Ishikawa (cell line): ENCODE data around the gene PTP4A2.

Experiments used
- CEBPB ChIP-seq: IDR thresholded peaks from 2 replicates; pipeline ENCODE4 v1.6.1; 2012
- CREB1 ChIP-seq: IDR thresholded peaks from 2 replicates; pipeline ENCODE4 v1.6.1; 2012; ENCODE audit warnings: low read depth
- EGR1 ChIP-seq: IDR thresholded peaks from 2 replicates; pipeline ENCODE4 v1.6.1; 2012
- EP300 ChIP-seq: IDR thresholded peaks from 2 replicates; pipeline ENCODE4 v1.6.1; 2012; ENCODE audit warnings: borderline replicate concordance
- FOXM1 ChIP-seq: IDR thresholded peaks from 2 replicates; pipeline ENCODE4 v1.6.1; 2012; ENCODE audit warnings: low read depth, borderline replicate concordance
- NFIC ChIP-seq: IDR thresholded peaks from 2 replicates; pipeline ENCODE4 v1.6.1; 2012
- RAD21 ChIP-seq: IDR thresholded peaks from 2 replicates; pipeline ENCODE4 v1.6.1; 2012; ENCODE audit warnings: low read depth
- TAF1 ChIP-seq: IDR thresholded peaks from 2 replicates; pipeline ENCODE4 v1.6.1; 2012; ENCODE audit warnings: low read depth, mild to moderate bottlenecking
- TCF12 ChIP-seq: IDR thresholded peaks from 2 replicates; pipeline ENCODE4 v1.6.1; 2012; ENCODE audit warnings: low read depth
- TEAD4 ChIP-seq: IDR thresholded peaks from 2 replicates; pipeline ENCODE4 v1.6.1; 2012
- YY1 ChIP-seq: IDR thresholded peaks from 2 replicates; pipeline ENCODE4 v1.6.1; 2012; ENCODE audit warnings: low read depth
- ZBTB7A ChIP-seq: IDR thresholded peaks from 2 replicates; pipeline ENCODE4 v1.6.1; 2012; ENCODE audit warnings: low read depth
- TF ChIP-seq, protein P1 (sequence below): IDR thresholded peaks from 2 replicates; pipeline ENCODE4 v1.6.1; 2012
- TF ChIP-seq, protein P2 (sequence below): IDR thresholded peaks from 2 replicates; pipeline ENCODE4 v1.6.1; 2012; ENCODE audit warnings: low read depth, mild to moderate bottlenecking
- TF ChIP-seq, protein P3 (sequence below): IDR thresholded peaks from 2 replicates; pipeline ENCODE4 v1.6.1; 2012

Gene PTP4A2

DNA sequence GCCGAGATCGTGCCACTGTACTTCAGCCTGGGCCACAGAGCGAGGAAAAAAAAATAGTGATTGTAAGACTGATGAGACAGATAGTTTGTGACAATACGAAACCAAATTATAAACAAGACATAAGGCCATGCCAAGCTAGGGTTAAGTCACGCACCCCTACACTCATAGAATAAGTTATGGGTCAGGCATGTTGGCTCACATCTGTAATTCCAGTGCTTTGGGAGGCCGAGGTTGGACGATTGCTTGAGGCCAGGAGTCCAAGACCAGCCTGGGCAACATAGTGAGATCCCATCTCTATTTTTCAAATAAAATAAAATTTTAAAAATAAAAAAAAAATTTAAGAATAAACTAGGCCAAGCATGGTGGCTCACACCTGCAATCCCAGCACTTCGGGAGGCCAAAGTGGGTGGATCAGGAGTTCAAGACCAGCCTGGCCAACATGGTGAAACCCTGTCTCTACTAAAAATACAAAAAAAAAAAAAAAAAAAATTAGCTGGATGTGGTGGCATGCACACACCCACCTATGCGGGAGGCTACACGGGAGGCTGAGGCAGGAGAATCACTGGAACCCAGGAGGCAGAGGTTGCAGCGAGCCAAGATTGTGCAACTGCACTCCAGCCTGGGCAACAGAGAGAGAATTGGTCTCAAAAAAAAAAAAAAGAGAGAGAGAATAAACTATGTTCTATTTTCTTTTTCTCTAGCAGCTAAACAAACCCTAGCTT, 72.3 kb downstream of the PTP4A2 start:
- TF ChIP-seq CREB1 (no peak), EGR1 (no peak), YY1 (no peak), ZBTB7A (no peak), TEAD4 (no peak), RAD21 (no peak), NFIC (no peak), FOXM1 (no peak), TAF1 (no peak), EP300 (no peak), CEBPB (no peak), TCF12 (no peak)
- TF ChIP-seq, protein P1, sequence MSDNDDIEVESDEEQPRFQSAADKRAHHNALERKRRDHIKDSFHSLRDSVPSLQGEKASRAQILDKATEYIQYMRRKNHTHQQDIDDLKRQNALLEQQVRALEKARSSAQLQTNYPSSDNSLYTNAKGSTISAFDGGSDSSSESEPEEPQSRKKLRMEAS = no peak
- TF ChIP-seq, protein P2, sequence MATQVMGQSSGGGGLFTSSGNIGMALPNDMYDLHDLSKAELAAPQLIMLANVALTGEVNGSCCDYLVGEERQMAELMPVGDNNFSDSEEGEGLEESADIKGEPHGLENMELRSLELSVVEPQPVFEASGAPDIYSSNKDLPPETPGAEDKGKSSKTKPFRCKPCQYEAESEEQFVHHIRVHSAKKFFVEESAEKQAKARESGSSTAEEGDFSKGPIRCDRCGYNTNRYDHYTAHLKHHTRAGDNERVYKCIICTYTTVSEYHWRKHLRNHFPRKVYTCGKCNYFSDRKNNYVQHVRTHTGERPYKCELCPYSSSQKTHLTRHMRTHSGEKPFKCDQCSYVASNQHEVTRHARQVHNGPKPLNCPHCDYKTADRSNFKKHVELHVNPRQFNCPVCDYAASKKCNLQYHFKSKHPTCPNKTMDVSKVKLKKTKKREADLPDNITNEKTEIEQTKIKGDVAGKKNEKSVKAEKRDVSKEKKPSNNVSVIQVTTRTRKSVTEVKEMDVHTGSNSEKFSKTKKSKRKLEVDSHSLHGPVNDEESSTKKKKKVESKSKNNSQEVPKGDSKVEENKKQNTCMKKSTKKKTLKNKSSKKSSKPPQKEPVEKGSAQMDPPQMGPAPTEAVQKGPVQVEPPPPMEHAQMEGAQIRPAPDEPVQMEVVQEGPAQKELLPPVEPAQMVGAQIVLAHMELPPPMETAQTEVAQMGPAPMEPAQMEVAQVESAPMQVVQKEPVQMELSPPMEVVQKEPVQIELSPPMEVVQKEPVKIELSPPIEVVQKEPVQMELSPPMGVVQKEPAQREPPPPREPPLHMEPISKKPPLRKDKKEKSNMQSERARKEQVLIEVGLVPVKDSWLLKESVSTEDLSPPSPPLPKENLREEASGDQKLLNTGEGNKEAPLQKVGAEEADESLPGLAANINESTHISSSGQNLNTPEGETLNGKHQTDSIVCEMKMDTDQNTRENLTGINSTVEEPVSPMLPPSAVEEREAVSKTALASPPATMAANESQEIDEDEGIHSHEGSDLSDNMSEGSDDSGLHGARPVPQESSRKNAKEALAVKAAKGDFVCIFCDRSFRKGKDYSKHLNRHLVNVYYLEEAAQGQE = no peak
- TF ChIP-seq, protein P3, sequence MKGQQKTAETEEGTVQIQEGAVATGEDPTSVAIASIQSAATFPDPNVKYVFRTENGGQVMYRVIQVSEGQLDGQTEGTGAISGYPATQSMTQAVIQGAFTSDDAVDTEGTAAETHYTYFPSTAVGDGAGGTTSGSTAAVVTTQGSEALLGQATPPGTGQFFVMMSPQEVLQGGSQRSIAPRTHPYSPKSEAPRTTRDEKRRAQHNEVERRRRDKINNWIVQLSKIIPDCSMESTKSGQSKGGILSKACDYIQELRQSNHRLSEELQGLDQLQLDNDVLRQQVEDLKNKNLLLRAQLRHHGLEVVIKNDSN = no peak

DNA sequence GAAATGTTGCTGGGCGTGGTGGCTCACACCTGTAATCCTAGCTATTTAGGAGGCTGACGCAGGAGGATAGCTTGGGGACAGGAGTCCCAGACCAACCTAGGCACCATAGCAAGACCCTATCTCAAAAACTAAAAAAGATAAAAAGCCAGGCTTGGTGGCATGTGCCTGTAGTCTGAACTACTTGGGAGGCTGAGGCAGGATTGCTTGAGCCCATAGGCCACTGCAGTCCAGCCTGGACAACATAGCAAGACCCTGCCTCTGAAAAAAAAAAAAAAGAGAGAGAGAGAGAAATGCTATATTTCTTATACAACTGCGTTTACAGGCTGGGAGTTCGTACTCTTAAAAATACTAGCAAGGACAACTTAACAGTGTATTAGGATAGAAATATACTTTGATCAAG, 76.1 kb downstream of the PTP4A2 start:
- TF ChIP-seq TAF1 = no peak

GRCh38 chr1:31861346-31861745, 76.8 kb downstream of the PTP4A2 start:
- TF ChIP-seq, protein P2 = no peak
- TF ChIP-seq CREB1 (no peak), TAF1 (no peak), FOXM1 (no peak), YY1 (no peak), EGR1 (no peak), TCF12 (no peak), RAD21 (no peak), EP300 (no peak), TEAD4 (no peak), CEBPB (no peak), NFIC (no peak), ZBTB7A (no peak)
- TF ChIP-seq, protein P3 = no peak
- TF ChIP-seq, protein P1 = no peak

GRCh38 chr1:31860581-31860980, 77.6 kb downstream of the PTP4A2 start:
- no peak for TF ChIP-seq YY1
- TF ChIP-seq TAF1 = no peak
- TF ChIP-seq ZBTB7A = no peak
- TF ChIP-seq RAD21 = no peak
- no peak for TF ChIP-seq CREB1
- no peak for TF ChIP-seq NFIC
- TF ChIP-seq TCF12 = no peak
- TF ChIP-seq, protein P3 = no peak
- TF ChIP-seq, protein P1 = no peak
- no peak for TF ChIP-seq EGR1
- no peak for TF ChIP-seq FOXM1
- TF ChIP-seq, protein P2 = no peak
- no peak for TF ChIP-seq CEBPB
- TF ChIP-seq TEAD4 = no peak
- TF ChIP-seq EP300 = no peak
